Activated T-cell treated with anti-CD3 and anti-CD28 coated beads for 24 hours (primary cell): ENCODE data around the gene CA14.
A peak's percentile ranks its signal among the peaks of the same experiment; 100 is the strongest.
"Not testable (repeated sequence)": the region's sequence is repeated elsewhere in the genome, so short reads cannot be mapped to it uniquely, and the experiment has no call there.

ENCODE experiments used
- DNase-seq: peaks from one replicate; pipeline ENCODE4 v3.0.0-alpha.2; 2020; ENCODE audit warnings: low read depth

The CA14 gene

DNA sequence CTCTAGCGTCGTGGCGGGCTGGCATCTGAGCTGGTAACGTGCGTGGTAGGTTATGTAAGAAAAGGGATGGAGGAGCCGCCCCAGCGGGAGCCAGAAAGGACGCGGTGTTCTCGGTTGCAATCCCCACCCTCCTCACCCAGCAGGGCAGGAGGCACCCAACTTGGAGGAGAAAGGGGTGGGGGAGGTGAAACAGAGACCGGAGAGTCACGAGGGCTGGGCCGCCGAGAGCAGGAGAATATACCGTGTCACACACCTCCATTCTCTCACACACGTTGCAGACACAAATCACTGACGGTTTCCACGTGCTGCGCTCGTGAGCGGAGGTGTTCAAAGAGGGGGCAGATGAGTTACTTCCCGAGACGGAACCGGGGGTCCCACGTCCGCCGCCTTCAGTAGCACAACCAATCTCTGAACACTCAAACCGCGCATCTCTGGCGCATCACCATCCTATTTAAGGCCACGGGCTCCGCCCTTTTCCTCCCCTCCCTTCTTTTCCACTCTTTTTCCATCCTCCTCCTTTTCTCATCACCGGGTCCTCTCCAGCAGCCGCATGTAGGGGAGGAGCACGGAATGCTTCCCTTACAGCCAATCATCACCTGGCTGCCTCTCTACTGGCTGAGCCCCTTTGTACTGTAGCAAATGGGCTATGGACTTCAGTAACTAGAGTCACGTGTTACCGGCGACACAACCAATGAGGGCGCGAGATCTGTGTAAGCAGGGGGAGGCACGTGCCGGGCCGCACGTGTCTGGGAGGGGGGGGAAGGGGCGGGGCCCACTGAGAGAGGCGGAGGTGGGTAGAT is 24.4 kb downstream of the CA14 start, which contains the start of gene CIART:
CIART (plus strand) TSS at position 797 of the 800 bp plus-strand sequence. CDS start 714 bp downstream, outside the sequence.
- peak; percentile 61 for DNase-seq

- no peak for DNase-seq
These were observed 25.0 kb downstream of the CA14 start for GRCh38 chr1:150282558-150282958.

GRCh38 chr1:150283260-150283659 is 25.7 kb downstream of the CA14 start:
- DNase-seq, result no peak

- DNase-seq, result no peak
These were observed 30.8 kb downstream of the CA14 start for GRCh38 chr1:150288382-150288781.

DNA sequence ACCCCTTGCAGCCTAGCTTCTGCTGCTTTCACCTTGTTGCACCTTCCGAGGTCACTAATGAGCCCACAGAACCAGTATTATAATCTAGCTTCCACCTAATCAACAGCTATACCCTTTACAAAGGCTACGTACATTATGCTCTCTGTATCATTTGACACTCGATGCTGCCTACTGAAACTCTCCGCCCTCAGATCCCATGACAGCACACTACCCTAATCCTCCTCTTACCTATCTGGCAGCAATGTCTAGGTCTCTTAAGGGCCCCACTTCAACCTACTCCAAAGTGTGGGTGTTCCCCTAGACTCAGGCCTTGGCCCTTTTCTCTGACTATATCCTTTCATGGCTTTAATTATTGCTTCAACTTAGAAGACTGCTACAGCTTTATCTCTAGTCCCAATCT is 31.2 kb downstream of the CA14 start:
- no peak for DNase-seq

- DNase-seq, result peak; percentile 86
These were observed 36.1 kb downstream of the CA14 start, which contains the start of gene MRPS21 for GRCh38 chr1:150293433-150294253. Gene MRPS21 (plus strand): TSS chr1:150293861. CDS start chr1:150294367, 506 bp downstream.

- DNase-seq, result no peak
These were observed 37.9 kb downstream of the CA14 start for GRCh38 chr1:150295476-150295875.

- DNase-seq, result no peak
These were observed 42.1 kb downstream of the CA14 start for GRCh38 chr1:150299716-150300115.

- no peak for DNase-seq
These were observed 44.8 kb downstream of the CA14 start for GRCh38 chr1:150302338-150302737.

GRCh38 chr1:150302902-150303301 is 45.3 kb downstream of the CA14 start:
- no peak for DNase-seq

GRCh38 chr1:150308585-150308984 is 51.0 kb downstream of the CA14 start:
- DNase-seq, result not testable (repeated sequence)

DNA sequence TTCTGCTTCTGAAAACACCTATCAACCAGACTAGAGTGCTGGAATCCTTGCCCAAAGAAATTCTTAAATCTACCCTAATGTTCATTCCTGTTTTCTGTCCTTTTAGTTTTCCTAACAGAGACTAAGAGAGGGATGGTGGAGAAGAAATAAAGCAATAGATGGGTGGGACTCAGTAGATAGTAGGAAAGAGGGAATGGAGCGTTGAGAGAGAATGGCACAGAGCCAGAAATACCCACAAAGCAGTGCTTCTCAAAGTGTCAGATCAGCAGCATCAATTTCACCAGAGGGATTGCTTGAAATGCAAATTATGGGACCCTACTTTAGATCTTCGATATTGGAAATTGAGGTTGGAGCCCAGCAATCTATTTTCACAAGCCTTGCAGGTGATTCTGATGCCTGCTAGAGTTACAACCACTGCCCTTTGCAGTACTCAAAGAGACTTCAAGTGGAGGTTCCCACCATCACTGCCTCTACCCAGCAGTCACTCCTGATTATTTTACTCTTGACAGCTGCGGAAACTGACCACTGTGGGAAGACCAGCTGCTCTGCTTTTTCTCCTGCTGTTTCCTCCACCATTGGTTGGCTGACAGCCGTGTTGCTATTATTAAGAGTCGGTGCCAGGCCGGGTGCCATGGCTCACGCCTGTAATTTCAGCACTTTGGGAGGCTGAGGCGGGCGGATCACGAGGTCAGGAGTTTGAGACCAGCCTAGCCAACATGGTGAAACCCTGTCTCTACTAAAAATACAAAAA is 52.4 kb downstream of the CA14 start:
- no peak for DNase-seq

DNA sequence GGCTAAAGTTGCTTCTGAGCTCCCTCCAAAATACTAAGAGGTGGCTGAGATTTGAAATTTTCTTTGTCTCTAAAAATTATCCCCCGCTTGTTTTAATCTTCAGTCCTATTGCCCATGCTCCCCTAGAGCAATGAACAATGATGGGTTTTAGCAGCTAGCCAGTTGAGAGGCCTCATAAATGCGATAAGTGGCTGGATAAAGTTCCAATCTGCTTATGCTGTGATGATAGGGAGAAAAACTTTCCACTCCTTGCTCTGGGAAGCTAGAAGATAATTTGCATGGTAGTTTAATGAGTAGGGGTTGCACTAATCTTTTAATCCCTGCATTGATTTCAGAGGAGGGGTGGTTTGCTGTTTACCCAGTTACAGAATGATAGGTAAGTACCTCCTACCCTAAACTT is 54.2 kb downstream of the CA14 start:
- DNase-seq, result no peak
